K562 (cell line): ENCODE results near the gene TOR3A. TPM values are rescaled to one million over a fixed set of nuclear protein-coding genes. Genes with fewer than 3 reads are reported as not detected.

Experiments used
- ATAC-seq: fragments of 200-7000 bp; cut with Tn5 transposase; 3 replicates; pipeline ENCODE4 v1.9.1; 2020; ENCODE audit warnings: moderate library complexity
- BruUV-seq: library from RNA; stranded (reverse); fragments of 400-500 nt; replicated peaks from 2 replicates; lab custom pipeline; 2021; lab: Mats Ljungman, UMichigan
- CTCF ChIA-PET: fragments of 300-600 bp; formaldehyde crosslinking; extraction: SDS; loops from one replicate; lab custom pipeline; 2021; ENCODE audit warnings: low intra/inter-chr PET ratio; lab: Yijun Ruan, JAX
- POLR2A ChIA-PET: fragments of 300-600, 350-650 bp; sonication (Branson Sonifier 250); formaldehyde crosslinking; extraction: SDS; loops from one replicate; lab custom pipeline; 2021; ENCODE audit warnings: antibody characterized with exemption, inconsistent platforms; lab: Yijun Ruan, JAX
- DNase-seq, 4 experiments: peaks; one replicate each; pipeline versions ENCODE4 v3.0.0 to v3.0.0-alpha.2; 2011 to 2018; ENCODE audit warnings: low spot score in 3 of 4, mixed read lengths in 3 of 4; ENCODE audit errors: extremely low read depth in 1 of 4
- FAIRE-seq: peaks from 2 replicates; lab custom pipeline; 2011; peaks lifted over from hg19 to GRCh38; lab: Jason Lieb, UNC
- H2AFZ ChIP-seq: 2 replicates; pipeline ENCODE4 v1.6.0; 2011; ENCODE audit warnings: low read depth, low read length, control low read depth, inconsistent platforms
- H3K27ac ChIP-seq: fragments of 200-600 bp; 3 replicates; pipeline ENCODE4 v1.8.0; 2011; ENCODE audit warnings: low read depth, mild to moderate bottlenecking, control low read depth, inconsistent platforms, low read length, moderate library complexity, mixed read lengths; ENCODE audit errors: extremely low read depth
- H3K27me3 ChIP-seq, 2 experiments: fragments of 300-600 bp in 1 of 2; 2 replicates in 1 of 2; 3 replicates in 1 of 2; pipeline versions ENCODE4 v1.6.0 to v1.8.0; 2011; ENCODE audit warnings: inconsistent platforms in 2 of 2, low read length in 2 of 2, mild to moderate bottlenecking in 1 of 2, mixed read lengths in 1 of 2, moderate library complexity in 1 of 2; ENCODE audit not compliant: control insufficient read depth in 2 of 2, insufficient read depth in 2 of 2
- H3K36me3 ChIP-seq: fragments of 300-600 bp; 3 replicates; pipeline ENCODE4 v1.8.0; 2011; ENCODE audit warnings: mild to moderate bottlenecking, low read length, inconsistent platforms; ENCODE audit not compliant: control insufficient read depth, insufficient read depth
- H3K4me1 ChIP-seq, 2 experiments: fragments of 200-600 bp in 1 of 2; replicated peaks in 1 of 2; 2 replicates in 1 of 2; 3 replicates in 1 of 2; pipeline versions ENCODE4 v1.5.1 to v1.8.0; 2011; ENCODE audit warnings: inconsistent platforms in 2 of 2, low read length in 2 of 2, mild to moderate bottlenecking in 1 of 2, mixed read lengths in 1 of 2, moderate library complexity in 1 of 2; ENCODE audit not compliant: control insufficient read depth in 2 of 2, insufficient read depth in 2 of 2
- H3K4me2 ChIP-seq: 2 replicates; pipeline ENCODE4 v1.6.1; 2011; ENCODE audit warnings: low read length, control low read depth, inconsistent platforms, mixed read lengths; ENCODE audit not compliant: insufficient read depth
- H3K4me3 ChIP-seq: fragments of 200-600 bp; sonication (generic), shearing (Covaris generic); 2 replicates; pipeline ENCODE4 v1.5.1; 2016; ENCODE audit warnings: control low read depth, inconsistent platforms
- H3K79me2 ChIP-seq: fragments of 200-600 bp; 3 replicates; pipeline ENCODE4 v1.8.0; 2011; ENCODE audit warnings: low read length, inconsistent platforms; ENCODE audit not compliant: control insufficient read depth, insufficient read depth
- H3K9ac ChIP-seq, 2 experiments: 2 replicates each; pipeline versions ENCODE4 v1.6.0 to v1.6.1; 2011; ENCODE audit warnings: low read depth in 2 of 2, low read length in 2 of 2, control low read depth in 1 of 2, inconsistent platforms in 1 of 2, mild to moderate bottlenecking in 1 of 2, mixed read lengths in 1 of 2; ENCODE audit not compliant: insufficient read depth in 1 of 2
- H3K9me1 ChIP-seq: one replicate; pipeline ENCODE4 v1.6.0; 2011; ENCODE audit warnings: inconsistent platforms, mild to moderate bottlenecking, low read length, moderate library complexity; ENCODE audit not compliant: control insufficient read depth, insufficient read depth
- H3K9me3 ChIP-seq: replicated peaks from 2 replicates; pipeline ENCODE4 v1.5.1; 2011; ENCODE audit warnings: low read depth, low read length, inconsistent platforms; ENCODE audit not compliant: control insufficient read depth, insufficient read depth
- H4K20me1 ChIP-seq: replicated peaks from 2 replicates; pipeline ENCODE4 v1.6.1; 2011; ENCODE audit warnings: low read length, inconsistent platforms, mixed read lengths; ENCODE audit not compliant: control insufficient read depth, insufficient read depth
- EWSR1 ChIP-seq: fragments of 450-650 bp; IDR thresholded peaks from 2 replicates; pipeline ENCODE4 v1.6.1; 2018; ENCODE audit warnings: borderline replicate concordance, mild to moderate bottlenecking, low read depth, moderate library complexity; ENCODE audit not compliant: partially characterized antibody
- MEF2D ChIP-seq: conservative IDR thresholded peaks from 2 replicates; pipeline ENCODE4 v1.6.1; 2016; ENCODE audit warnings: low read depth, missing genetic modification characterization, missing compliant biosample characterization
- NCOR1 ChIP-seq: fragments of 450-650 bp; IDR thresholded peaks from 2 replicates; pipeline ENCODE4 v1.6.1; 2016; ENCODE audit warnings: mild to moderate bottlenecking, moderate library complexity
- NFYB ChIP-seq: IDR thresholded peaks from 2 replicates; pipeline ENCODE4 v1.6.1; 2011; ENCODE audit warnings: mild to moderate bottlenecking, moderate library complexity; ENCODE audit not compliant: insufficient read length; ENCODE audit errors: extremely low read depth
- PHF8 ChIP-seq: fragments of 200-600 bp; sonication (generic); IDR thresholded peaks from 2 replicates; pipeline ENCODE4 v1.6.1; 2012; ENCODE audit warnings: mixed run types, mild to moderate bottlenecking, inconsistent platforms, low read length, moderate library complexity, borderline replicate concordance
- TAF15 ChIP-seq: fragments of 200-400 bp; formaldehyde crosslinking; IDR thresholded peaks from 2 replicates; pipeline ENCODE4 v1.6.1; 2017; ENCODE audit warnings: mild to moderate bottlenecking, low read depth, low read length, moderate library complexity
- XRCC4 ChIP-seq: IDR thresholded peaks from one replicate; pipeline ENCODE4 v1.6.1; 2011; ENCODE audit not compliant: insufficient read depth, insufficient read length; ENCODE audit errors: extremely low read depth
- ZBTB17 ChIP-seq: fragments of 450-650 bp; formaldehyde crosslinking; IDR thresholded peaks from 2 replicates; pipeline ENCODE4 v1.4.0; 2020; ENCODE audit warnings: mild to moderate bottlenecking
- ZNF12 ChIP-seq: sonication (generic); formaldehyde crosslinking; IDR thresholded peaks from 2 replicates; pipeline ENCODE4 v1.4.0; 2020; ENCODE audit warnings: mild to moderate bottlenecking, missing genetic modification reagents
- ZNF639 ChIP-seq, 2 experiments: fragments of 200-800 bp in 1 of 2; sonication (Bioruptor generic) in 1 of 2; sonication (generic) in 1 of 2; formaldehyde crosslinking in 1 of 2; IDR thresholded peaks in 1 of 2; conservative IDR thresholded peaks in 1 of 2; 2 replicates each; pipeline versions ENCODE4 v1.5.0 to v1.6.1; 2016 to 2020; ENCODE audit warnings: missing compliant biosample characterization in 1 of 2, missing genetic modification characterization in 1 of 2, missing genetic modification reagents in 1 of 2
- WGBS: fragments of 100-300 bp; shearing (Covaris generic); methylation state at CpG from one replicate; pipeline ENCODE4 v1.1.6; 2016; ENCODE audit warnings: low coverage, mixed read lengths; ENCODE audit not compliant: insufficient coverage; ENCODE audit errors: missing lambda C conversion rate; 5-methylcytosine and 5-hydroxymethylcytosine counted together
- in situ Hi-C: fragments of 300-500 bp; cut with MboI; formaldehyde crosslinking; loops from 4 replicates; pipeline ENCODE4 v1.15.0; 2018; ENCODE audit warnings: inconsistent platforms, mixed read lengths
- intact Hi-C: fragments of 100-400 bp; cut with micrococcal nuclease; formaldehyde crosslinking; loops from 2 replicates; pipeline ENCODE4 v1.14.2; 2022
- polyA plus RNA-seq, 8 experiments: library from polyadenylated mRNA; depleted of rRNA in 4 of 8; stranded (reverse) in 5 of 8; unstranded in 3 of 8; fragments of >200 nt; fragmentation: Nextera tagmentation in 2 of 8; fragmentation: Illumina TruSeq in 1 of 8; extraction: Ambion mirVana in 2 of 8; extraction: Trizol in 1 of 8; gene quantifications; 2 replicates each; pipeline versions ENCODE4 v1.2.1 to v1.2.3, GENCODE V29; 2011 to 2014; ENCODE audit warnings: inconsistent platforms in 1 of 8, missing spikeins in 1 of 8
- total RNA-seq, 7 experiments: library from RNA; depleted of rRNA in 6 of 7; stranded (reverse); fragments of >200 nt in 6 of 7; fragmentation: Illumina TruSeq in 2 of 7; extraction: Trizol in 2 of 7; gene quantifications; 2 replicates each; pipeline versions ENCODE4 v1.2.1 to v1.2.3, GENCODE V29; 2011 to 2021; ENCODE audit warnings: low replicate concordance in 1 of 7
- TF ChIP-seq, protein P1 (sequence below): fragments of 450-650 bp; IDR thresholded peaks from 2 replicates; pipeline ENCODE4 v1.6.1; 2016
- TF ChIP-seq, protein P2 (sequence below): fragments of 250-450 bp; sonication (Bioruptor Pico); IDR thresholded peaks from 2 replicates; pipeline ENCODE4 v1.5.0; 2021
- TF ChIP-seq, protein P3 (sequence below): sonication (generic); formaldehyde crosslinking; IDR thresholded peaks from 2 replicates; pipeline ENCODE4 v1.9.0; 2022; ENCODE audit warnings: mild to moderate bottlenecking, missing genetic modification reagents

TOR3A gene
- total and polyA plus RNA-seq, 9 of the 15 experiments (the other 6 are each of a cell fraction or from before 2014, with no cell fraction given) = 7.9 to 94.5 (median 39.7) TPM

GRCh38 chr1:179126338-179127060 lies 44.6 kb downstream of the TOR3A start (continued):
- TF ChIP-seq XRCC4 (no peak), ZNF639 (CRISPR knock-in tag; conservative IDR thresholded peaks at IDR 0.05 in 1 of 2, IDR thresholded peaks at IDR 0.05 in 1 of 2) (no peak), EWSR1 (no peak), ZBTB17 (no peak)

GRCh38 chr1:179127163-179127895 lies 45.5 kb downstream of the TOR3A start:
- Histone ChIP-seq H3K79me2 (no peaks in the 10 kb centered on the region; the same call in 2 of the 3 replicates), H3K27ac (no peak overlapping the region), H3K9me1 (no peaks in the 10 kb centered on the region), H3K4me3 (no peak overlapping the region), H3K9me3 (no peaks in the 10 kb centered on the region), H3K36me3 (peaks cover 24% of the 10 kb centered on the region), H3K27me3 (no peaks in the 10 kb centered on the region), H3K4me2 (no peak overlapping the region), H4K20me1 (no peaks in the 10 kb centered on the region), H2AFZ (no peak overlapping the region), H3K9ac (no peak overlapping the region), H3K4me1 (peaks cover 9 to 15% of the 10 kb centered on the region in 2 experiments; a peak in 3 of 5 replicates)
- TF ChIP-seq MEF2D (tag) (0 out of 2 replicates have a peak, but pooled peaks have one; percentile 36), PHF8 (no peak), ZNF12 (CRISPR knock-in tag) (no peak), TAF15 (no peak), NCOR1 (no peak), NFYB (no peak)
- TF ChIP-seq, protein P1, sequence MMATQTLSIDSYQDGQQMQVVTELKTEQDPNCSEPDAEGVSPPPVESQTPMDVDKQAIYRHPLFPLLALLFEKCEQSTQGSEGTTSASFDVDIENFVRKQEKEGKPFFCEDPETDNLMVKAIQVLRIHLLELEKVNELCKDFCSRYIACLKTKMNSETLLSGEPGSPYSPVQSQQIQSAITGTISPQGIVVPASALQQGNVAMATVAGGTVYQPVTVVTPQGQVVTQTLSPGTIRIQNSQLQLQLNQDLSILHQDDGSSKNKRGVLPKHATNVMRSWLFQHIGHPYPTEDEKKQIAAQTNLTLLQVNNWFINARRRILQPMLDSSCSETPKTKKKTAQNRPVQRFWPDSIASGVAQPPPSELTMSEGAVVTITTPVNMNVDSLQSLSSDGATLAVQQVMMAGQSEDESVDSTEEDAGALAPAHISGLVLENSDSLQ = peak; percentile 47; the same call in 1 of the 2 replicates
- TF ChIP-seq, protein P2, sequence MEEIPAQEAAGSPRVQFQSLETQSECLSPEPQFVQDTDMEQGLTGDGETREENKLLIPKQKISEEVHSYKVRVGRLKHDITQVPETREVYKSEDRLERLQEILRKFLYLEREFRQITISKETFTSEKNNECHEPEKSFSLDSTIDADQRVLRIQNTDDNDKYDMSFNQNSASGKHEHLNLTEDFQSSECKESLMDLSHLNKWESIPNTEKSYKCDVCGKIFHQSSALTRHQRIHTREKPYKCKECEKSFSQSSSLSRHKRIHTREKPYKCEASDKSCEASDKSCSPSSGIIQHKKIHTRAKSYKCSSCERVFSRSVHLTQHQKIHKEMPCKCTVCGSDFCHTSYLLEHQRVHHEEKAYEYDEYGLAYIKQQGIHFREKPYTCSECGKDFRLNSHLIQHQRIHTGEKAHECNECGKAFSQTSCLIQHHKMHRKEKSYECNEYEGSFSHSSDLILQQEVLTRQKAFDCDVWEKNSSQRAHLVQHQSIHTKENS = no peak
- TF ChIP-seq, protein P3, sequence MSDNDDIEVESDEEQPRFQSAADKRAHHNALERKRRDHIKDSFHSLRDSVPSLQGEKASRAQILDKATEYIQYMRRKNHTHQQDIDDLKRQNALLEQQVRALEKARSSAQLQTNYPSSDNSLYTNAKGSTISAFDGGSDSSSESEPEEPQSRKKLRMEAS (CRISPR knock-in tag) = 0 out of 2 replicates have a peak, but pooled peaks have one; percentile 26
- intact Hi-C loops = no loop called here
- BruUV-seq = no TSS peak
- DNase-seq = no peak
- 62% methylated on average over 5 of the region's 5 CpGs for WGBS
- no peak for ATAC-seq
- no peak for FAIRE-seq
- ChIA-PET POLR2A (interaction anchor here (0.6 kb wide), 2 partner anchors 615 to 749 kb away, joined by 4 to 6 read pairs; no protein-coding TSS in a partner anchor), CTCF (no interaction called here)
- in situ Hi-C loops = loop anchor here (10.0 kb wide), 1 partner anchor 237 kb away; the partner anchor contains the start of gene AXDND1
